HG03378 (cell line): ENCODE results near the gene PEPD.

Experiments
- ATAC-seq: cut with Tn5 transposase; IDR thresholded peaks from one replicate; pipeline ENCODE4 v1.9.1; 2021; ENCODE audit warnings: mild to moderate bottlenecking, moderate library complexity; ENCODE audit not compliant: unreplicated experiment

Gene PEPD

DNA sequence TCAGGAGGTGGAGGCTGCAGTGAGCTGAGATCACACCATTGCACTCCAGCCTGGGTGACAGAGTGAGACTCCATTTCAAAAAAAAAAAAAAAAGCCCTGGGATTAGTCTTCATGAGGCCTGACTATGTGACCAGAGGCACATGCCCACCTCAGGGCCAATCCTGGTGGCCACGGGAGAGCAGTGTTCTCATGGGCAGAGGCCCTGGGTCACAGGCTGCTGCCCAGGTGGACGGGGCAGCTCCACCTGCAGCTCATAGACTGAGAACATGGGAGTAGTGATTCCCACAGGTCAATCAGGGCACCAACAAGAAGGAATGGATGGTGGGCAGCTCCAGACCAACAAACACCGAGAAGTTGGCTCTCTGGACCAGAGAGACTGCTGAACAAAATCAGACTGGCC is 26.1 kb upstream of the PEPD start:
- no peak for ATAC-seq

DNA sequence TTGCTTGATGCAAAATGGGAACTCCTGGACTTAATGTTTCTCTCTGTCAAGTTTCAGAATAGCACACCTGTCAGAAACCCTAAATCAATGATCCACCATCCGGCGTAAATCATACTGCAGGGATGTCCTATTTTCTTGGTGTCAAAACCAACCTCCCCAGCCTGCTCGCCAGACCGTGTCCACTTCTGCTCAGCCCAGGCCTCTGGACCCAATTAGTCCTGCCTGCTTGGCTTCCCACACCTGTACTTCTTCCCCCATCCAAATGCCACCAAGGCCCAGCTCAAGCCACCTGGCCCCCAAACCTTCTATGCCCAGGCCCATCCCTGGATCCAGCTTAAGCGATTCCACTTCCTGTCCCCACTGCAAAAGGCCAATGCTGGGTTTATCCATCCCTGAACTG is 25.1 kb upstream of the PEPD start:
- ATAC-seq = no peak

DNA sequence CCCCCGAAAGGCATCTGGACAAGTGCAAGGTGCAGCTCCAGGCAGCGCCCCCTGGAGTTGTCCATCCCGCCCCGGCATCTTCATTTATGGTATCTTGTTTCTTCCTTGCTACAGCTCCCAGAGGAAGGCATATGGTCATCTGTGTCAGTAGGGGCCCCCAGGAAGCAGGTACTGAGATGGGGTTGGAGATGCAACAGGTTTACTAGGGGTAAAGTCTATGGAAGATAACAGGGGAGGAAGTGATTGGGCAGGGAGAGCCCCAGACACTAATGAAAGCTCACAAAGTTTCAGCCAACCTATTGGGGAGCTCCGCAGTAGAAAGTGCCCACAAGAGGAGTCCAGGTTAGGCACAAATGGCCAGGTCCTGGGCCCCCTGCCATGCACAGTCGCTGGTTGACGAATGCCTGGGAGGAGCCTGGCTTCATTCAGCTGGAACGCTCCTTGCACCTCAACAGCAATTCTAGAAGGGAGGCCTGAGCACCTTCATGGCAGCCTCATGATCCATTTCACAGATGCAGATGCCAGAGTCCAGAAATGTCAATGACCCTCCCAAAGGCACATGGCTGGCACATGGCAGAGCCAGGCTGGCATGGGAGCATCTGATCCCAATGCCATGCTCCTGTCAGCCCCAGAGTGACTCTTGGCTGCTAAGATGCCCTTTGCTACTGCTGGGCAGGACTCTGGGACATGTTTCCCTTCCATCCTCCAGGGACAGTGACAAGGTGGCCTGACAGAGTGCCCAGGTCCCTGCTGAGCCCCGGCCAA is 23.8 kb upstream of the PEPD start:
- ATAC-seq = no peak

DNA sequence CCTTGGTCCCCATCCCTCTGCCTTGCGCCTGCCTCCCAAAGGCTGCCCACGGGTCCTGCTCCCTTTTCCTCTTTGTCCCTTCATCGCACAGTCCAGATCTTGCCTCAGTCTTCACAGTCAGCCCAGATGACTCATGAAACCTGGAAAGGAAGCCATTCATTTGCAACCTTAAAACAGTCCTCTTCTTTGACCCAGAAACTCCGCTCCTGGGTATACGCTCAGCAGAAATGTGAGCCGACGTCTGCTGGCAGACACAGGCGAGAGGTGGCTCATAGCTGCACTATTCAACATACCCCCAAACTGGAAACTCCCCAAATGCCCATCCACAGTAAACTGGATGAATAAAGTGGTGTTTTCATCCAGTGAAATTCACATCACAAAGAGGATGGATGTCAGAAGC is 13.6 kb upstream of the PEPD start:
- no peak for ATAC-seq

DNA sequence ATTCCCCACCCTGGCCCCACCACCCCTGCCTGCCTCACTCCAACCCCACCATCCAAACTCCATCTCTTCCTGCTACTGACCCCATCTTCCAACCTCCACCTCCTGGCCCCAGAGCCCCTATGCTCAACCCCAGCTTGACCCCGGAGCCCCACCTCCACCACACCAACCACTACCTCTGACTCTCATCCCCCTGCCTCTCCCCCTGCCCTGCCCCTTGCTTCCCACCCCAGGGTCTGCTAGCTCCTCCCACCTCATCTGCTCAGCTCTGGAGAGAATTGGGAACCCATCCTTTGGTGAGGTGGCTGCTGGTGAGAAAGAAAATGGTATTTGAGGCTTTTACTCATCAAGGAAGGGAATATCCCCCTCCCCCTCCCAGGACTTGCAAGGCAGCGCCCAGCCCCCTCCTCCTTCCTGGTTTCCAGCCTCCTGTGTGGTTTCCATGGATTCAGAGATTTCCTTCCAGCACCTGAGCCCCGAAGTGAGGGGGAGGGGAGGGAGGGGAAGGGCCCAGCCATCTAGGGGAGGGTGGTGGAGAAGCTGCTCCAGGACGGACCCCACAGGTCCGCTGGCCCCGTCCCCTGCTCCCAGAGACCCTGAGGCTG is 11.4 kb upstream of the PEPD start:
- no peak for ATAC-seq

DNA sequence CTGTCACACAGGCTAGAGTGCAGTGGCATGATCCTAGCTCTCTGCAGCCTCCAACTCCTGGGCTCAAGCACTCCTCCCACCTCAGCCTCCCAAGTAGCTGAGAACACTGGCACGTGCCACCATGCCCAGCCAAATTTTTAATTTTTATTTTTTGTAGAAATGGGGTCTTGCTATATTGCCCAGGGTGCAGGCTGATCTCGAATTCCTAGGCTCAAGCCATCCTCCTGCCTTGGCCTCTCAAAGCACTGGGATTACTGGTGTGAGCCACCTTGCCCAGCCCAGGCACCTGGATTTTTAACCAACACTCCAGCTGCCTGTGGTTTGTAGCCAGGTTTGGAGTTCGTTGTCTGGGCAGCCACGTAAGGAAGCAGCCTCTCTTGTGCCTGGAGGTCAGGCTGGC is 9.3 kb upstream of the PEPD start:
- no peak for ATAC-seq

DNA sequence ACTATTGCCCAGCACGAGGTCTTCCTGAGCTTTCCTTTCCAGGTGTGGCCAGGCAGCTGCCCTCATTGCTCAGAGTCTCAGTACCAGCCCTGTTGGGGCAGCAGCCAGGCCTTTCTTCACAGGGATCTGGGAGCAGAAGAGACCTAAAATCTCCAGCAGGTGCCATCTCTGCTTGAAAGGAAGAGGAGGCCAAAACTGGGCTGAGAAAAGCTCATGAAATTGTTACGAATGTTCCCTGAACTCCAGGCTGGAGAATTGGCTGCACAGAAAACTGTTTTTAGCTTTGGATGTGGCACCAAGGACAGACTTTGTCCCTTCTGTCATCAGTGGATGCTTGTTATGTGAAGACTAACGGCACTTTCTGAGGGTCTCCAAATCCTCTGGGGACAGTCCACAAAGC is 8.7 kb upstream of the PEPD start:
- ATAC-seq = no peak

DNA sequence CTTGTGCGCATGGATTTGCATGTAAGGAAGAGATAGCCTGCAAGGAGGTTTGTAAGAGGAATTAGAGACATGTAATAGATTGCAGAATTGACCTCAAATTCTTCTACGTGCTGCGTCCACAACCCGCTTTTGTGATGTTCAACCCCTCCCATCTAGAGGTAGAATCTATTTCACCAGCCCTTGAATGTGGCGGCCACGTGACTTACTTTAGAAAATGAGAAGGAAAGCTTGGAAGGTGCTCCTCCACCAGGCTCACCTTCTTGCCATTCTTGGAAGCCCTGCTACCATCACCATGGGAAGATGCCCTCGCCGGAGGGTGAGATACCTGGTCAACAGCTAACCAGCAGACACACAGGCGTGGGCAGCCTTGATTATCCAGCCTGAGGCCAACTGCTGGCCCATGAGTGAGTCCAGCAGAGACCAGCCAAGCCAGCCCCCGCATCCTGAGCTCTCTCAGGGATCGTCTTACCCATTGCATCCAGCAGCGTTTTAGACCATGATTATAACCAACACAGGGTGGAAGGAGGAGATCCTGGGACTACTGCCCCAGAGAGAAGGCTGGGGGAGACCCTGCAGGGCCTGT is 7.6 kb upstream of the PEPD start:
- ATAC-seq = no peak

DNA sequence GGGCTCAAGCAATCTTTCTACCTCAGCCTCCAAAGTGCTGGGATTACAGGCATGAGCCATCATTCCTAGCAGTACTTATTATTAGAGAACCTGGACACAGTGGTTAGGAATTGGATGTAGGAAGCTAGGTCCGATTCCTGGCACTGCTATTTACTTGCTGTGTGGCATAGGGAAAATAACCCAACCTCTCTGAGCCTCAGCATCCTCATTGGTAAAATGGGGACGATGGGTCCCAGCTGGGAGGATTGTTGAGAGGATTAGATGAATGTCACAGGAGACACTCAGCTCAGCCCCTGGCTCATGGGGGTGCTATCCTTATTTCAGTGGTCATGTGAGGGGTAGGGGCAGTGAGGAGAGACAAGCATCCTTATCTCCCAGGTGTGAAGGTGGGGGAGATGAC is 6.8 kb upstream of the PEPD start:
- ATAC-seq = no peak

DNA sequence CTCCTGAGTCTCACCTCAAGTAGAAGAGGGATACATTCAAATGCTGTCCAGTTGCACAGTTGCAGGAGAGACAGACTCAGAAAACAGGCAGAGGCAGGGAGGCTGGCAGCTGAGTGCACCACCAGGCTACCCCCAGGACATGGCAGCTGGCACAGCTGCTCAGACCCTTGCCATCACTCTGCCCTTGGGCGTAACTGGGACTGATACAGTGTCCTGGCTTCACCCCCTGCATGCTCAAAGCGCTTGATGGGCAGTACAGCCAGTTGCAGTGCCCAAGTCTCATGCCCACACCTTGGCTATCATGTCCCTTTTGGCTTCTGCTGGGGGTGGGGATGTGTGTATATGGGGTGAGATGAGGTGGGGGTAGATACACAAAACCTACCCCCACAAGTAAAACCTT is 5.5 kb upstream of the PEPD start:
- no peak for ATAC-seq

DNA sequence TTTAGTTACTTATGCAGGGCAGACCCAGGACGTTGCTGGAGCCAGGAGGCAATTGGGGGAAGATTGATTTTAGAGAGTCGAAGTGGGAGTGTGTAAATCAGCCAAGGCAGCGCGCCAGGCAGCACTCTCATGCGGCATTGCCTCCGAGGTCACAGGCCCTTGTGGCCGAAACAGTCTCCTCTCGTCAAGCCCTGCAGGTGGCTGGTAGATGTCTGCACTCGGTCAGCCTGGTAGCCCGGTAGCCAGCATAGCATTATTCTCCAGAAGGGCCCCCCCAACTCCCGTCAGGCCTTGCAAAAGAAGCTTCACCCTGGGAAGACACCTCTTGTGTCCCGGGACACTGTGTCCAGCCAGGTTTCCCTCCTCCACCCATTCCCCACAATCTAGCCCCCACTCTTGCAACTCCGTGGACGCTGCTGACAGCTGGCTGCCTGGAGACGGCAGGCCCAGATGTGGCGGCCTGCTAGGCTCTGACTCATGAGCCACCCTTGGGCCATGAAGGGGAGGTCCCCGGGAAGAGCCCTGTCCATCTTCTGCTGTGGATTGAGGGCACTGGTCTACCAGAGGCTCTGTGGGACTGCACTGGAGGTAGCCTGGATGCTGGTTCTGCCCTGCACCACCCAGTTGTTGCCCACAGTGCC is 2.6 kb upstream of the PEPD start:
- no peak for ATAC-seq

DNA sequence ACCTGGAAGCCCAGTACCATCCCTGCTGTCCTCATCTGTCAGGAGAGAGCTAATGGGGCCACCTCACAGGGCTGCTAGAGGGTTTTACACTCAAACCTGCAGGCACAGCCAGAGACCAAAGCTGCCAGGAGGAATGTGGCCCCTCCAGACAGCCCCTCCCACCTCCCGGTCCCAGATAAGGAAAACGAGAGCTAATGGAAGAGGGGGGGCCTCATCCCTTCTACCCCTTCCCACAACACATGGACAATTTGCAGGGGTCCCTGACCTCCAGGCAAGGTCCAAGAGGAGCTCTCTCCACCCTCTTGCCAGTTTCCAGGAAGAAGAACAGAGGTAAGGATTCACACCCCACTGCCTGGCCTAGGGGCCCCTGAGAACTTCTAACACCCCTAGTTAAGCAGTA is 1.6 kb upstream of the PEPD start:
- ATAC-seq = no peak

DNA sequence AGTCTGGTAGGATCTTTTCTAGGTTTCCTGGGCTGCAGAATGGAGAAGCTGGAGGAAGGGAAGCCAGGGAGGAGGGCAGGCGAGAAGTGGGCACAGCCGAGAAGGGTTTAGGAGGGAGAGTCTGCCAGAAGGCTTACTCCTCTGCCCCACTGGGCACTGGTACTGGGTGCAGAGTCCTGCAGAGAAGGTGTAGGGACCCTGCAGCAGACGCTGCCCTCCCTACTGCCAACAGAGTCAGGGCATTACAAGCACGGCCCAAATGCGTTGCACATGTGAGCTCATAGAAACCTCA is 726 bp upstream of the PEPD start:
- ATAC-seq = no peak

DNA sequence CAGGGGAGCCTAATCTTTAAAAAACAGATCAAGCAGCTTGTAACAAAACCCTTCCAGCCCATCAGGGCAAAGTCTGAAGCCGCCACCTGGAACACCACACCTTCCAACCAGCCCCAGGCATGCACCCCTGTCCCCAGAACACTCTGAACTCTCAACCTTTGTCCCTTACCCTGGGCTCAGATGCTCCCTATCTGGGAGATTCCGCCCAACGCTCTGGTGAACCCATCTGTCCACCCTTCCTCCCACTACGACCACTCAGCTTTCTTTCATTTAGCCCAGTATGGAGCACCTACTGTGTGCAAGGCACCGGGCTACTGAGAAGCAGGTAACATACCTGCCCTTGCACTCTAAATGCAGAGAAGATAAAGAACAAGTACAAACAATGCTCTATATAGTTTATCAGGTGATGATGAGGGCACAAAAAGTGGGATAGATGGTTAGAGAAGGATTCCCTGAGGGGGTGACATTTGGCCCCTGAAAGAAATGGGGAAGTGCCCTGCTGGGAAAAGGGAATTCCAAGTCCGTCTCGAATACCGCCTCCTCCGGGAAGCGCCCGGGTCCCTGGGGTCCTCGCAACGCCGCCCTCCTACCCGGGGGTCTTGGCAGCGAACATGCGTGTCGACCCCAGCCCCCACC is 629 bp downstream of the PEPD start:
- no peak for ATAC-seq

DNA sequence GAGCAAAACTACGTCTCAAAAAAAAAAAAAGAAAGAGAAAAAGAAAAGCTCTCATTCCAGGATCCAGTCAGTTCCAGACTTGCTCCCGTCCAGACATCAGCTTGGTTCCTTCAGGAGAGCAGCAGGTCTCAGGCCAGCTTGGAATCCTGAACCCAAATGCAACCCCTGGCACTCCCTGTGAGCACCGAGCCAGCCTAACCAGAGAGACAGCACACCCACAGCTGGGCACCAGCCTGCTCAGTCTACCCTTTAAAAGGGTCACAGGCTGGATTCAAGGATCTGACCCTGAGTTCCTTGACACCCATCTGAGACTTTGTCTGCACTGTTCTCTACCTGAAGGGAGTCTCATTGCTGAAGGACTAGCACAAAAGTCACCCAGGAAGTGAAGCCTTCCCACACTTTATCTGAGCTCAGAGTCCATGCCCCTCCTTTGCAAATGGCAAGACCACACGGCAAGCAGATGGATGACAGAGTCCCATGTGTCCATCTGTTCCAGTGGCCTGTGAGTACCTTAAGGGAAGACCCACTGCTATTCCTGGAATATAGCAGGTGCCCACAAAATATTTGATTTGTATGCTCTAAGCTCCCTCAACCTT is 1.4 kb downstream of the PEPD start:
- ATAC-seq = no peak

DNA sequence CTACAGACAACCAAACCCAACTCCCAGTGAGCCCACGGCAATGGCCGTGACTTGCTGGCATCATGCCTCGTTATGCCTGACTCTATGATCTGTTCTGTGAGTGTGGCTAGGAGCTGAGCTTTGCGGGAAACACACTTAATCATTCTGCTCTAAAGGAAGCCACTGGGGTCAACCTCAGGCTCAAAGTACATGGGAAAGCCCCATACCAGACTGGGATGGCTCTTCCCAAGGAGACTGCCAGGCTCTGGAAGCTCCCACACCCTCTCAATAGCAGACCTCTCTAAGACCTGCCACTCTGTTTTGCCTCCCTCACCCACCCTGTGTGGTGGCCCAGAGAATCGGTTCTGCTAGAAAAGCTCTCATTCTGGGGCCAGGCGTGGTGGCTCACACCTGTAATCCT is 2.2 kb downstream of the PEPD start:
- no peak for ATAC-seq

DNA sequence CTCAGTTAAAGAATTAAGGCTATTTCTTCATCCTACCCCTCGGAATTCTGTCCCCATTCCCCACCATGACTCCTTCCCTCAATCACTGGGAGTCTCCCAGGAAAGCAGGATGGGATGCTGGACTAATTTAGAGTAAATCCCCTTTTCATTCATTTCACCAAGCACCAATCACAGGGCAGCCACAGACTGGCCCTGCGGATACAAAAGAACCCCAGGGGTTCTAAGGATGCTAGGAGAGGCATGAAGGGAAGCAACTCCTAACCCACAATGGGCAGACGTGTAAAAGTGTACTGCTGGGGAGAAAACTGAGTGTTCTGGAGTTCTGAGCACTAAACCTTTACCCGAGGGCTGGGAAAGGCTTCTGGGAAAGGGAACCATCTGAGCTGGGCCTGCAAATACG is 3.0 kb downstream of the PEPD start:
- ATAC-seq = no peak

DNA sequence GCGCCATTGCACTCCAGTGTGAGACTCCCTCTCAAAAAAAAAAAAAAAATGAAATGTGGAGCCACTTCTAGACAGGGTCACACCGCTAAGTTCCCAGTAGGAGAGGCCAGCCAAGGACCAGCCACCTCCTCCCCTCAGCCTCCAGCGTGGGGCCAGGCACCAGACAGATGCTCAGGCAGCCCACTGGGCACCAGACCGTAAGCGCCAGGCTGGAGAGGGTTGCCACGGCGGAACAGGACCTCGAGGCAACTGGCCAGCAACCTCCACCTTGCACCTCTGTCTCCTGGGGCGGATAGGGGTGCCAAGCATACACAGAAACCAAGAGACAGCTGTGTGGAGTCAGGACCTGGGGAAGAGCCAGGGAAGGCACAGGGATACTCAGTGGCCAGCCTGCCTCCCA is 3.7 kb downstream of the PEPD start:
- ATAC-seq = no peak

DNA sequence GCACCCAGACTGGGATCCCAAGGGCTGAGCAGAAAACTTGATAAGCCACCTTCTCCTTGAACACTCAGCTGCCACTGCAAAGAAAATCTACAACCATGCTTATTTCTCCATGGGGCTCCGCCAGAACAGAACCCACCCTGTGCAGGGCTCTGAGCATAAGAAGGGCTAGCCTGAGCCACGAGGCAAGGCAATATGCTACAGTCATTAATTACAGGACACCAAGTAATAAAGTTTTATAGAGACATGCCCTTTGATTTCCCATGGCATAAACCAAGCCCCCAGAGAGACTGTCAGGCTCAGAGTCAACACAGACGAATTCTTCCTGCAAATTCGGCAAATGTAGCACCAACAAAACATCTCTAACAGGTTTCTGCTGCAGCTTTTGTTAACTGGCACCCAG is 5.7 kb downstream of the PEPD start:
- ATAC-seq = no peak

DNA sequence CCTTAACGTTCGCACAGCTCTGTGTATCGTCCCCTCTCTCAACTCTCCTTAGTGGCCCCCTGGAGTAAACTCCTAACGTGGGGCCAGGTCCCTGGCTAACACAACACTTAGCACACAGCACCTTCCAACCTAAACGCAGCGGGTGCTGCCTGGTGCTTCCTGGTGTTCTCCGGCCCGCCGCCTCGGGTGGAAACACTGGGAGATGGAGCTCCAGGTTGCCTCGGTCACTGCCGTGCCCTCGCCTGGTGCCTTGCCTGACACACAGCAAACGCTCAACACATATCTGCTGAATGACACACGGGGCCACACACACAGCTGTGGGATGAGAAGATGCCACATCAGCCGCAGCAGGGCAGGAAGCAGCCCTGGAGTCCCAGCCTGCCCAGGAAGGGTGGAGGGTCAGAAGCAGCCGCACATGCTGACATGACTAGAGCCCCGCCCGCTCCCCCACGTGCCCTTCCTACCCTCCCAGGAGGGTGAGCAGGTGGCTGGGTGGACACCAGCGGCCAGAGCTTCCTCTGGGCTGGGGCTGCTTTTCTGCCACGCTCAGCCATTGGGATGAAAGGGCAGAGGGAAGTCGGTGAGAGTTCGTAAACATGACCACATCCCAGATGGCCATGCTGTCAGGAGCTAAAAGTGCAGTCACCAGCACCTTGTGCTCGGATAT is 6.6 kb downstream of the PEPD start:
- no peak for ATAC-seq

DNA sequence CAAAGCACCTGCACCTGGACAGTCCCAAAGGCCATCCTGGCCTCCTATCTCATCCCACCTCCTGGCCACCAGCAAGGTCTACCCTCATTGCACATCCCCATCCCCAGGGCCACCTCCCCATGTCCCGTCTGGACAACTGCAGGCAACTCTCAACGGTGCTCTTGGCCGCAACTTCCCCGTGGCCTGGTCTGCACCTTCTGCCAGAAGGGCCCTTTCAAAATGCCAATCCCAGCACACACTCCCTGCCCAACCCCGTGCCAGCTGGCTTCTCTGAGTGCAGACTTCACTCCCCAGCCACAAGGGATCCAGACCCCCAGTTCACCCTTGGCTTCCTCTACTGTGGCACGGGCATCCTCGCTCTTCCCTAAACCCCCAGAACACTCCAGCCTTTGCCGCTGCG is 8.2 kb downstream of the PEPD start:
- ATAC-seq = no peak
